Measurements from ENCODE around the gene CDK19. TPM values are rescaled to one million over a fixed set of nuclear protein-coding genes. Genes with fewer than 3 reads are reported as not detected.

Gene CDK19
- total RNA-seq, 1 donor = 7.9 TPM

- Histone ChIP-seq H3K9me3 (ENCODE audit: low read depth, low read length) (no peaks in the 10 kb centered on the region), H3K27me3 (ENCODE audit: insufficient read depth, low read length) (no peaks in the 10 kb centered on the region), H3K4me1 (ENCODE audit: insufficient read depth, low read length) (no peaks in the 10 kb centered on the region), H3K4me3 (ENCODE audit: low read length) (no peak overlapping the region)
These were observed 247.1 kb downstream of the CDK19 start for GRCh38 chr6:110567957-110568696.

GRCh38 chr6:110566346-110567125 lies 248.7 kb downstream of the CDK19 start:
- no peaks in the 10 kb centered on the region for H3K9me3 ChIP-seq (ENCODE audit: low read depth, low read length)
- peaks cover 3% of the 10 kb centered on the region for H3K4me1 ChIP-seq (ENCODE audit: insufficient read depth, low read length)
- H3K4me3 ChIP-seq (ENCODE audit: low read length) = no peak overlapping the region
- no peaks in the 10 kb centered on the region for H3K27me3 ChIP-seq (ENCODE audit: insufficient read depth, low read length)

GRCh38 chr6:110564703-110565421 lies 250.4 kb downstream of the CDK19 start:
- peaks cover 15% of the 10 kb centered on the region for H3K4me1 ChIP-seq (ENCODE audit: insufficient read depth, low read length)
- H3K9me3 ChIP-seq (ENCODE audit: low read depth, low read length) = no peaks in the 10 kb centered on the region
- no peaks in the 10 kb centered on the region for H3K27me3 ChIP-seq (ENCODE audit: insufficient read depth, low read length)
- H3K4me3 ChIP-seq (ENCODE audit: low read length) = no peak overlapping the region

- Histone ChIP-seq H3K27me3 (ENCODE audit: insufficient read depth, low read length) (no peaks in the 10 kb centered on the region), H3K4me1 (ENCODE audit: insufficient read depth, low read length) (peaks cover 15% of the 10 kb centered on the region), H3K9me3 (ENCODE audit: low read depth, low read length) (no peaks in the 10 kb centered on the region), H3K4me3 (ENCODE audit: low read length) (no peak overlapping the region)
These were observed 251.6 kb downstream of the CDK19 start for GRCh38 chr6:110563711-110564110.

GRCh38 chr6:110562316-110562915 lies 252.9 kb downstream of the CDK19 start:
- no peaks in the 10 kb centered on the region for H3K27me3 ChIP-seq (ENCODE audit: insufficient read depth, low read length)
- peaks cover 15% of the 10 kb centered on the region for H3K4me1 ChIP-seq (ENCODE audit: insufficient read depth, low read length)
- H3K9me3 ChIP-seq (ENCODE audit: low read depth, low read length) = no peaks in the 10 kb centered on the region
- H3K4me3 ChIP-seq (ENCODE audit: low read length) = no peak overlapping the region

GRCh38 chr6:110561696-110562095 lies 253.6 kb downstream of the CDK19 start:
- H3K9me3 ChIP-seq (ENCODE audit: low read depth, low read length) = no peaks in the 10 kb centered on the region
- H3K27me3 ChIP-seq (ENCODE audit: insufficient read depth, low read length) = no peaks in the 10 kb centered on the region
- peaks cover 15% of the 10 kb centered on the region for H3K4me1 ChIP-seq (ENCODE audit: insufficient read depth, low read length)
- H3K4me3 ChIP-seq (ENCODE audit: low read length) = no peak overlapping the region

GRCh38 chr6:110561008-110561396 lies 254.3 kb downstream of the CDK19 start:
- H3K4me3 ChIP-seq (ENCODE audit: low read length) = no peak overlapping the region
- H3K4me1 ChIP-seq (ENCODE audit: insufficient read depth, low read length) = peaks cover 15% of the 10 kb centered on the region
- H3K27me3 ChIP-seq (ENCODE audit: insufficient read depth, low read length) = no peaks in the 10 kb centered on the region
- no peaks in the 10 kb centered on the region for H3K9me3 ChIP-seq (ENCODE audit: low read depth, low read length)

- Histone ChIP-seq H3K4me1 (ENCODE audit: insufficient read depth, low read length) (peaks cover 15% of the 10 kb centered on the region), H3K9me3 (ENCODE audit: low read depth, low read length) (no peaks in the 10 kb centered on the region), H3K27me3 (ENCODE audit: insufficient read depth, low read length) (no peaks in the 10 kb centered on the region), H3K4me3 (ENCODE audit: low read length) (no peak overlapping the region)
These were observed 254.8 kb downstream of the CDK19 start for GRCh38 chr6:110560239-110561007.

Other genes starting within 250 kb of the CDK19 start
- 245 TPM for gene AMD1, start 59.3 kb upstream of the CDK19 start, total RNA-seq
- 16.5 TPM for gene GTF3C6, start 143.2 kb upstream of the CDK19 start, total RNA-seq
- 5.7 TPM for gene RPF2, start 166.6 kb upstream of the CDK19 start, total RNA-seq

All from mononuclear cell (primary cell).